GM18951 (cell line): ENCODE measurements around the gene ALDH1L1.

Experiments used
- POLR2A ChIP-seq: IDR thresholded peaks from 4 replicates; pipeline ENCODE4 v1.6.1; 2011; ENCODE audit warnings: mild to moderate bottlenecking; ENCODE audit not compliant: insufficient read length, insufficient read depth; ENCODE audit errors: extremely low read depth
- in situ Hi-C: fragments of 300-500 bp; cut with MboI; formaldehyde crosslinking; loops from one replicate; pipeline ENCODE4 v1.12.0; 2022; ENCODE audit warnings: low sequenced_read_pairs, mixed read lengths, inconsistent platforms; ENCODE audit not compliant: unreplicated experiment

ALDH1L1 gene

DNA sequence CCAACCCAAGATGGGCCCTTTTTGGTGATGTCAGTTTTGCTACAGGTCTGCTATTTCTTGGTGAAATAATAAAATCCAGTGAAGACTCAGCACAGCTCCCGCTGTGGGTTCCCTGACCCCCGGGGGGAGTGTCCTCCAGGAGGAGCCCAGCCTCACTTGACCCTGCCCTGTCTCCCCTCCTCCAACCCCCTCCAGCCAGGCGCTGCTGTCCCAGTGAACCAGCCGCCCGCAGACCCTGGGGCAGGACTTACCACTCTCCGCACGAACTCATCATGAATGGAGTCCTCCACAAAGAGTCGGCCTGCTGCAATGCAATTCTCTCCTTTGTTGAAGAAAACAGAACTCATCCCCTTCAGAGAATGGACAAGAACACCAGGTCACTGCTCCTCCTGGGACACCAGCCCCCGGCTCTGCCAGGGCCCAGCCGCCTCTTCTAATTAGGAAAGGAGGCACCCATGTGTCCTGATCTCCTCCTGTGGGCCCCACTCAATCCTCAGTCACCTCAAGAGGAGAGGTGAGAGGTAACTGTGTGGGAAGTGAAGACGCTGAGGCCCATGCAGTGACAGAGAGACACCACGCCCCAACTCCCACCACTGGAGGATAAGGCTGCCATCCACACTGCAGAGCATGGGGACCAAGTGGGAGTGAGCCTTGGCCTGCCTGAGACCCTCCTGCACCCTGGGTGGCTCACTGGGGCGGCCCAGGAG lies 67.7 kb downstream of the ALDH1L1 start:
- in situ Hi-C loops: no loop called here
- no peak for TF ChIP-seq POLR2A

DNA sequence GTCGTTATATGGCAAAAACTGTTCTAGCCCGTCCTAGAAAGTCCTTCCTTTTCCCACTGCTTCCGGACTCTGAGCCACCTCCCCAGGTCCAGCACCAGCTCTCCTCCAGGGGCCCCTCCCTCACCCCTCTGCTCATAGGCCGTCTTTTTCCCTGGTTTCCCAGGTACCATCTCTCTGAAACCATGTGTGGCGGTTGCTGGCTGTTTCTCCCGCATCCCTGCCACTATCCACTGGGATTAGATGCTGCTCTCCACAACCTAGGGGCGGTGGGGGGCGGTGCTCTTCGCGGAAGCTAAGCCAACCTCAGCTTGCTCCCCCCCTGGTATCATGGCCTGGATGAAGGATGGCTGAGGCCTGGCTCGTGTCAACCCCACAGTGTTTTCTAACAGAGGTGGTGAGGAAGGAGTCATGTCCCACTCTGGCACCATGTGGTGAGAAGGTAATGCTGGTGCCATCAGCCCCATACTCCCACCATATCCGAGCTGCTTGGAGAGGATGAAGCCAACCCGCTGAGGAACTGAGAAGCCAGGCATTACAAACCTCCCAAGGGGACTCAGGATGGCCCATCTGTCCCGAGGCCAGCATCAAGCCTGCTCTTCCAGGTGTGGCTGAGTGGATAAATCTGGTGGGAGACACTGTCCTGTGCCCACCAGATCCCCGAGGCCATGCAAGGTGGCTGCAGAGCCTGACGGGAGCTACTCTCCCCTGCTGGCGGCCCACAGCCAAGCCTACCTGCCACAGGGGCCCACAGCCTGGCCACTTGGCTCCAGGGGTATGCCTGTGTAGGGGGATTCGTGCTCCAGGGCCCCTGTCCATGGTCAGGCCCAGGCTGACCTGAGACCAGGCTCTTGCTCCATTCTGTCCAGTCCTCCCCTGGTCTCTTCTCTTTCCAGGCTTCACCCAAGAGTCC lies 68.6 kb downstream of the ALDH1L1 start:
- TF ChIP-seq POLR2A: no peak
- in situ Hi-C loops: no loop called here

DNA sequence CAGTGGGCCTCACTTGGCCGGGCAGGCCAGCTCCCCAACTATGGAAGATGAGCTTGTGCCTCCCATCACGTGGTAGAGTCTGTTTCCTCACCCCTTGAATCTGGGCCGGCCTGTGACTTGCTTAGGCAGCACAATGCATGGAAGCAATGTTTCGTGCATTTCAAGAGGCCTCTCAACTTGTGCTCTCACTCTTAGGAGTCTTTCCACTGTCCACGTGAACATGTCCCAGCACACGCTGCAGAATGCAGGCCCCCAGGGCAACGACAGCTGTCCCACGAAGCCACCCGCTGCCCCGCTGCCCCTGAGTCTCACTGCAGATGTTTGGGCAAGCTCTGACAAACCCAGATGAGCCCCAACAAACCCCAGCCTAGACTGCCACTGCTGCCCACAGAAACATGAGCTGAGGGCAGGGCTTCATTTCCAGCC lies 69.2 kb downstream of the ALDH1L1 start:
- in situ Hi-C loops: no loop called here
- TF ChIP-seq POLR2A: no peak

DNA sequence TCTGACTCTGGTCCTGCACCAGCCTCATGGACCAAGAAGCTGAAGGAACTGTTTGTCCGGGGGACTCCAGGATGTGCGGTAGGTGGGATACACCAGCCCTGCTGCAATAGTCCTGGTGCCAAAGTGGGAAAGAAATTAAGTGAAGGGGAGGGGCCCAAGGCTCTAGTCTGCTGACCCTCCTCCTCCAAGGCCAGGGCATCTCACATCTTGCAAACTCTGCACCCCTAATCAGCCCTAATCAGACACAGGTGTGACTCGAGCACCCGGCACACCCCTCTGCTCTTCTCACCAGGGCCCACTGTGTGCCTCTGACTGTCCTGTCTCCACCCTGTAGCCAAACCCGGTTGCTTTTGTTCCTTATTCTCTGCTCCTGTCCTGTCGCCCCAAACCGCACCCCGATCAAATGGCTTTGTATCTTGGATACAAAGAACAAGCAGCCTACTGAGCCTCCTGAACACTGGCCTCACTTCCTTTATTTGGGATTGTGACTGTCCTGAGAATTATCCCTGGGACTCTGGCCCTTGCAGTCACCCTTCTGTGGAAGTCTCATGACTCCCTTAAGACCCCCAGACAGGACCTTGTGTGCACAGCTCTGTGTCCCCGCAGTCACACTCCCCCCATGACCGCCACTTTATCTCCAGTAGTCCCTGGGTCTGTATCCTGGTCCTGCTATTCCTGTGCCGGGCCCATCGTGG lies 69.8 kb downstream of the ALDH1L1 start:
- TF ChIP-seq POLR2A: no peak
- in situ Hi-C loops: no loop called here

DNA sequence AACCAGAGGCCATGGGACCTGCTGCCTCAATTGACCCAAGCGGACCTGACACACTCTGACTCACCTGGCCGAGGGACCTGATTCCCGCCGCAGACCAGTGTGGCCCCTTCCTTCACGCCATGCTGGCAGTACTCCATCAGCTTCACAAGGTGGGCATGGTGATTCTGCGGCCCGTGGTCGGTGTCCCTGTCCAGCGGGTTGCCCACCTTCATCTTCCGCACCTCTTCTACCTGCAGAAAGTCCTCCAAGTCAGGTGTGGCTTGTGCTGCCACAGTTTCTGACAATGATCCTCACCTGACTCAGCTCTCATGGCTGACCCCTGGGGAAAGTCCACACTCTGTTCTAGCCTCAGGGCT lies 70.5 kb downstream of the ALDH1L1 start:
- TF ChIP-seq POLR2A: no peak
- in situ Hi-C loops: no loop called here

DNA sequence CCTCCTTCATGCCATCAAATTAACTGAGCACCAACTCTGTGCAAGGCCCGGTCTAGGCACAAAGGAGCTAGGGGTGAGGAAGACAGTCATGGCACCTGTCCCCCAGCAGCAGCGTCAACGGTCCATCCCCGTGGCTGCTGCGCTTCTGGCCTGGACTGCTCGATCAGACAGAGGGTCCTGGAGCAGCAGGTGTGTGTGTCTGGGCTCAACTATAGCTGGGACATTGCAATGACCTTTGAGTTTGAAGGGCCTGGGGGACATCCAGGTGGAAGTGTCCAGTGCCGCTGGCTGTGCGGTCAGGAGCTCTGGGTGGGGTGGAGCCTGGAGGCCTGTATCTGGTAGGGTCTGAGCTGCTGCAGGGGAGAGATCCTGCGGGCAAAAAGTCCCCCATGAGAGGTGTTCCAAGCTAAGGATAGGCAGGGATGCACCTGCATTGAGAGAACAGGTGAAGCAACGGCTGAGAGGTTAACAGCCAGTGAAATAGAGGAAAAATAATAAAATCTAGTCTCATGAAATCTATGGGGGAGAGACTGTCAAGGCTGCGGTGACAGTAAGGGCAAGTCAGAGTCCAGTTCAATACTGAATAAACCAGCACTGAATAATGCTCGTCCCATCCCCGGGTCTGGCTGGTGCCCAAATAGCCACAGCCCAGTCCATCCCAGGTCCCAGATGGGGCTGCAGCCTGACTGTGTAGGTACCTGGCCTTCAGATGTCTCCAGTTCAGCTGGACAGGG lies 71.1 kb downstream of the ALDH1L1 start:
- TF ChIP-seq POLR2A: no peak
- in situ Hi-C loops: no loop called here

DNA sequence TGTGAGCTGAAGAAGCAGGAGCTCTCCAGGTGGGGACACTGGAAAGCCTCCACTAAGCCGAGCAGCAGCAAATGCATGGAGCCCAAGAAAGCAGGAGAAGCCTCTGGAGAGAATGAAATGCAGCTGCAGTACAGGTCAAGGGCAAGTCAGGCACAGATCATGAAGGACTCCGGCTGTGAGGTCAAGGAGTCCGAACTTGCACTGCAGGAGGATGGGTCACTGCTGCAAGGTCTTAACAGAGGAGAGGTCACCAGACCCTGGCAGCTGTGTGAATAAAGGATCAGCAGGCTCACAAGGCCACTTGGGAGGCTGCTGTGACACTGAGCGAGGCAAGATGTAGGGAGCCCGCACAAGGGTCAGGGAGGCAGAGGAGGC lies 71.7 kb downstream of the ALDH1L1 start:
- TF ChIP-seq POLR2A: no peak
- in situ Hi-C loops: no loop called here

DNA sequence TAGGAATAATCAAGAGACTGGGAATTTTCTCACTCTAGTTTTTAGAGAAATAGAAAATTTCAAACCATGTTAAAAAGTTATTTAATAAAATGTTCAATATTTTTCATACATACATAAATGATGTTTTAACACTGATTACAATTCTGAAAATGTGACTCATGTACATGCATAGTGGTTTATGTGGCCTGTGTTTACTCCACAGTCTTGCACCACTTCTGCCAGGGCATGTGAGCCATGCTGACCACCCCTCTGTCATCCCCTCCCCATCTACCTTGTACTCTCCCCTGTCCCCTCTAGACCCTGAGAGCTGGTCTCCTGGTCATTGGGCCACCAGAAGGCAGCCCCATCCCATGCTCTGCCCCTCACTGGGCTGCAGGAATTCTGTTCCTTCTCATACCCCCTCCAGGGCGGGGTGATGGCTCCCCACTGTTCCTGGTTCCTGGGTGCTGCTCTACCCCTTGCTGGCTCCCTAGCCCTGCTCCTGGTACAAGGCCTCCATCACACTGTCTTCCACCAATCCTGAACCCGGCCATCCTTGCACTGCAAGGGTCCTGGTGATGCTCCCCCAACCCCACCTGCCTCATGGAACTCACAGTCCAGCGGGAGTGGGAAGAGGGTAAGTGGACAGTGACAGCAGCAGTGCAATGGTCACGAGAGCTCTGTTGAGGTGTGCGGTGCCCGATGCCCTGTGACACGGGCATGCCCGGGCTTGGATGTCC lies 72.3 kb downstream of the ALDH1L1 start:
- TF ChIP-seq POLR2A: no peak
- in situ Hi-C loops: no loop called here

DNA sequence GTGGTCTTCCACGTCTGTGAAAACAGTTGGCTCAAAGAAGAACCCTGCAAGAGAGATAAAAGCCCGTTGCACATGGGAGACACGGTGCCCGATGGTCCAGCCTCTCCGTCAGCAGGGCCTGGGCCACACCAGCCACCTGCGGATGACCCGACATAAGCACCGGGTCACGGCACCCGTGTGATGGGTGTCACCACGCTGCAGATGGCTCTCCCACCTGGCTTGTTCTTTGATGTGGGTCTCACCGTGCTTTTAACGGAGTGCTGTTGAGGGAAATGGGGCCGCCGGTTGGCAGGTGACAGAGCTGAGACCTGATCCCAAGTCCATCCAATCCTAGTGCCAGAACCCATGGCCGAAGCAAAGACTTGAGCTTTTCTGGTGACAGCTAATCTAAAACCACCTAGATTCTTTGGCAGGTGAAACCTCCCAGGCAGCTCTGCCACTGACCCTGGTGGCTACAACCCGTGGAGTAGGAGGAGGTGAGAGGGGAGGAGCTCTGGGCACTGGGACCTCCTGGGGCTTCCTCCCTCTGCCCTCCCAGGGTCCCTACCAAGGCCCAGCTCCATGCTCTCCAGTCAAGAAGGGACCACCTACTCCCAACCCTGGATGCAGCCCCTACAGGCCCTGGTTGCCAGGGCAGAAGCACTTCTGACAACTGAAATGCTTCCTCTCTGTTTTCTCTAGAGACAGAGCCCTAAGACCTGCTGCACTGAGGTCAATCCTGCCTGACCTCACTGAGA lies 73.0 kb downstream of the ALDH1L1 start:
- in situ Hi-C loops: no loop called here
- TF ChIP-seq POLR2A: no peak

DNA sequence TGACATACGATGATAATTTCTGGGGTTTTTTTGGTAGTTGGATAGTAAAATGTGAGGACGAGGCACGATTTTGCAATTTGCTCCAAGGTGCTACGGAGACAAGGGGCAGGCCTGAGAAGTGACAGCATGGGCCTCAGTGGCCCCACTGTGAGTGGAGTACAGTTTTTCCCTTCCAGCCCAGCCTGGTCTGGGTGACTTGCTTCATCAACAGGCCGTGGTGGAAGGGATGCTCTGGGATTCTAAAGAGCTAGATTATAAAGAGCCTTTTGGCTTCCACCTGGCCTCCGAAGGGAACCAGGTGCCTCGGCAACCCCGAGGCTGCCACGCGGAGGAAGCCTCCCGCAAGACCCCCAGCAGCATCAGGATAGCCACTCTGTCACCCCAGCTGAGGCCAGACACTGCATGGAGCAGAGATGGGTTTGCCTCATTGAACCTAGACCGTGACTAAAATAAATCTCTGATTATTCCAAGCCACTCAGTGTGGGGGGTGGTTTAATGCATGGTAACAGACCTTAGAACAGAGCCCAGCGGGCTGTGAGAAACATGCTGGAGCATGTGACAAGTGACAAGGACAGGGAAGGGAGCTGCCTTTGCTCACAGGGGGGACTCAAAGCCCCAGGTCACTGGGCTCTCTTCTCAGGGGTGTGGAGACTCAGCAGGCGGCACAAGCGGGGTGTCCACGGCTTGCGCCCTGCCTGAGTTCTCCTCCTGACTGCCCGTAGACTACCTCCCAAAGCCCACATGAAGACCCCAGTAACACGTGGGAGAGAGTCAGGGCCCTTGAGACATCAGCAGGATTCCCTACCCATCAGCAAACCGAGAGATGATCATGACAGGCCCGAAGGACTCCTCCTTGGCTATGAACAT lies 73.8 kb downstream of the ALDH1L1 start:
- TF ChIP-seq POLR2A: no peak
- in situ Hi-C loops: no loop called here

DNA sequence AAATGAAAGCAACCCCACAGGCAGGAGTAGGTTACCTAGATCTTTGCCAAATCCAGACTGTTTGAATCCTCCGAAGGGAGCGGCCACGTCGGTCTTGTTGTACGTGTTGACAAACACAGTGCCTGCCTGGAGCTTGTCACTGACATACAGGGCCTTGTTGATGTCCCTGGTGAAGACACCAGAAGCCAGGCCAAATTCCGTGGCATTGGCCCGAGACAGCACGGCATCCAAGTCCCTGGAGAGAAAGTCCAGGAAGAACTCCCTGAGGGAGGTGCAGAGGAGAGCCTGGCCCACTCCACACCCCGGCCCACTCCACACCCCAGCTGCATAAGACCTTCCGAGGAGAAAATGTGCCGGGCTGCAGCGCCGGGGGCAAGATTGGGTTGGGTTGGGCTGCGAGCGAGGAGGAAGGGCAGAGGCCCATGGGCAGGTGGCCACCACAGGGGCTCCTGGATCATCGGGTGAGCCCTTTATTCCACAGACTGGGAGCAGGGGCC lies 74.6 kb downstream of the ALDH1L1 start:
- TF ChIP-seq POLR2A: no peak
- in situ Hi-C loops: no loop called here
